HL-60/S4 treated with retinoic acid at 250 ng/mL for 4 days and 3 days (cell line): ENCODE results near the gene NIPBL.
"Not testable (repeated sequence)": the region's sequence is repeated elsewhere in the genome, so short reads cannot be mapped to it uniquely, and the experiment has no call there.

Source experiments
- in situ Hi-C: fragments of 300-500 bp; cut with MboI; formaldehyde crosslinking; loops from 2 replicates; pipeline ENCODE4 v1.7.0; 2022; ENCODE audit warnings: low sequenced_read_pairs

NIPBL gene, protein sequence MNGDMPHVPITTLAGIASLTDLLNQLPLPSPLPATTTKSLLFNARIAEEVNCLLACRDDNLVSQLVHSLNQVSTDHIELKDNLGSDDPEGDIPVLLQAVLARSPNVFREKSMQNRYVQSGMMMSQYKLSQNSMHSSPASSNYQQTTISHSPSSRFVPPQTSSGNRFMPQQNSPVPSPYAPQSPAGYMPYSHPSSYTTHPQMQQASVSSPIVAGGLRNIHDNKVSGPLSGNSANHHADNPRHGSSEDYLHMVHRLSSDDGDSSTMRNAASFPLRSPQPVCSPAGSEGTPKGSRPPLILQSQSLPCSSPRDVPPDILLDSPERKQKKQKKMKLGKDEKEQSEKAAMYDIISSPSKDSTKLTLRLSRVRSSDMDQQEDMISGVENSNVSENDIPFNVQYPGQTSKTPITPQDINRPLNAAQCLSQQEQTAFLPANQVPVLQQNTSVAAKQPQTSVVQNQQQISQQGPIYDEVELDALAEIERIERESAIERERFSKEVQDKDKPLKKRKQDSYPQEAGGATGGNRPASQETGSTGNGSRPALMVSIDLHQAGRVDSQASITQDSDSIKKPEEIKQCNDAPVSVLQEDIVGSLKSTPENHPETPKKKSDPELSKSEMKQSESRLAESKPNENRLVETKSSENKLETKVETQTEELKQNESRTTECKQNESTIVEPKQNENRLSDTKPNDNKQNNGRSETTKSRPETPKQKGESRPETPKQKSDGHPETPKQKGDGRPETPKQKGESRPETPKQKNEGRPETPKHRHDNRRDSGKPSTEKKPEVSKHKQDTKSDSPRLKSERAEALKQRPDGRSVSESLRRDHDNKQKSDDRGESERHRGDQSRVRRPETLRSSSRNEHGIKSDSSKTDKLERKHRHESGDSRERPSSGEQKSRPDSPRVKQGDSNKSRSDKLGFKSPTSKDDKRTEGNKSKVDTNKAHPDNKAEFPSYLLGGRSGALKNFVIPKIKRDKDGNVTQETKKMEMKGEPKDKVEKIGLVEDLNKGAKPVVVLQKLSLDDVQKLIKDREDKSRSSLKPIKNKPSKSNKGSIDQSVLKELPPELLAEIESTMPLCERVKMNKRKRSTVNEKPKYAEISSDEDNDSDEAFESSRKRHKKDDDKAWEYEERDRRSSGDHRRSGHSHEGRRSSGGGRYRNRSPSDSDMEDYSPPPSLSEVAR (N-terminal part only)

DNA sequence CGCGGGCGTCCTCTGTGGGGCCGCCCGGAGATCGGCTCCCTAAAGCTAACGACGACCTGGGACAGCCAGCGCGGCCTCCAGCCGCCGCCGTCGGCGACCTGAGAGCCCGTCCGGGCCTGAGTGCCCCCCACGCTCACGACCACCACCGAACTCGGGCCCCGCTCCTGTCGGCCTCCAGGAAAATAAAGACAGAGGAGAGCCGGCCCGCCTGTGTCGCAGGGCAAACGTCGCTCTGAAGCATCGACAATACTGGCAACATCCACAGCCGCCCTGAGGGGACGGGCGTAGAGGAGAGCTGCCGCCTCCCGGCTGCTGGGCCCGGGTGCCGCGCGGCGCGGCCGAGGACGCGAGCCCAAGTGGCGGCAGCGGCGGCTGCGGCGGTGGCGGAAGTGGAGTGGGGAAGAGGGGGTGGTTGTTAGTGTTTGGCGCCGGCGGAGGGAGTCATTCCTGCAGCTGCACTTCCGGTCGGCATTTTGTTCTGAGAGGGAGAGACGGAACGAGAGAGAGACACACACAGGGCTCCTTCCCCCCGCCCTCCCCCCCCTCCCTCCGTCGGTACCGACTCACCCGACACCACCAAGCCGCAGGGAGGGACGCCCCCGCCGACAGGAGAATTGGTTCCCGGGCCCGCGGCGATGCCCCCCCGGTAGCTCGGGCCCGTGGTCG lies at the start of gene NIPBL:
Gene NIPBL (plus strand): TSS at position 471 of the 666 bp plus-strand sequence. CDS start 76,928 bp downstream, outside the sequence.
- in situ Hi-C loops, result no loop called here

DNA sequence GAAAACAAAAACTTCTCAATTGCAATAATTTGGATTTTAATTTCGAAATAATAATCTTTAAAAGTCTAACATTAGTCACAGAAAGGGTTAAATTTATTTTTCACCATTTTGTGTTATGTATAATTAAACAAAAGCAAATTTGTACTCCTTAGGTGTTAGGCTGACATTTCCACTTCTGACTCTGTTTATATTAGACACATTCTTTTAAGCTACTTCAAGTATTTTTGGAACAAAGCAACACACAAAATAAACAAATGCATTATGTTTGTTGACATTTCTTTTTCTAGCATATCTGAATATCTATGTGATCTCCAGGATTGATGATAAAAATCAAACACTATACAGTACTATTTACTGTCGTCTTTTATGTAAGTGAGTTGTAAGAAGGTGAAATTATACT lies 44.3 kb upstream of the NIPBL start:
- in situ Hi-C loops, result no loop called here

DNA sequence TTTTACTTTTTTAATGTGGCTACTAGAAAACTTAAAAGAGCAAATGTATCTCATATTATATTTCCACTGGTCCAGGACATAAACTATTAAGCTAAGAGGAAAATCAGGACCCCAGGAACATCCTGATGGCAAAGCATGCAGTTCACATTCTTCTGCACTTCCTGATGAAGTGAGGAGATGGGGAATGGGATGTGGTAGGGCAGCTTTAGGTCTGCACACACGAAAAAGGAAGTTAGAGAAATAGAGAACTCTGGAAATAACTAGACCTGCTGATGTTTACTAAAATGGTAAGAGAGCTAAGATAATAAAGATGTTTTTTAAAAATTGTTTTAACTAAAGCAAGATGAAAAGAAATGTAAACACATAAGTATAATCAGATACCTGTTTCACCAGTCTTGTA lies 39.7 kb upstream of the NIPBL start:
- in situ Hi-C loops, result no loop called here

- in situ Hi-C loops, result no loop called here
Measured at GRCh38 chr5:36839489-36840476, 36.8 kb upstream of the NIPBL start.

GRCh38 chr5:36841677-36842076 lies 34.9 kb upstream of the NIPBL start:
- in situ Hi-C loops, result no loop called here

DNA sequence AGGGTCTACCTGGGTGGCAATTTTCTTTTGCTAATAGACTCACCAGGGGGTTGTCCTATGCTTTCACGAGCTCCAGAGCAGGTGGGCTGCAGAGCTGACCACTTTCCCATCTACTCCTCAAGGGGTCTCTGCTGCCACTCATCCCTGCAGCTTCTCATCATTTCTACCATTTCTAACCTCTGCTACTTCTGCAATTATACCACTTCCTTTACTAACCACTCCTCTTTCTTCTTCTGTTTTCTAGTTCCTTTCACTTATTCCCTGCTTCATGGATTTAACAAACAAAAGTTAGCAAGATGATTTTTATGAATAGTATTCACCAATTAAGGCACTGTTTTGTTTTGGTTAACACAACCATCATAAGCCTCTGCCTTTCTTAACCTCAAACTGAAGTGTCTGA lies 34.5 kb upstream of the NIPBL start:
- in situ Hi-C loops, result no loop called here

GRCh38 chr5:36844305-36844704 lies 32.3 kb upstream of the NIPBL start:
- in situ Hi-C loops, result no loop called here

DNA sequence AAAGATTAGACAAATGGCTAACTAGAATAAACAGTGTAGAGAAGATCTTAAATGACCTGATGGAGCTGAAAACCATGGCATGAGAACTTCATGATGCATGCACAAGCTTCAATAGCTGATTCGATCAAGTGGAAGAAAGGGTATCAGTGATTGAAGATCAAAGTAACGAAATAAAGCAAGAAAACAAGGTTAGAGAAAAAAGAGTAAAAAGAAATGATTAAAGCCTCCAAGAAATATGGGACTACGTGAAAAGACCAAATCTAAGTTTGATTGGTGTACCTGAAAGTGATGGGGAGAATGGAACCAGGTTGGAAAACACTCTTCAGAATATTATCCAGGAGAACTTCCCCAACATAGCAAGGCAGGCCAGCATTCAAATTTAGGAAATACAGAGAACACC lies 28.0 kb upstream of the NIPBL start:
- in situ Hi-C loops, result not testable (repeated sequence)

DNA sequence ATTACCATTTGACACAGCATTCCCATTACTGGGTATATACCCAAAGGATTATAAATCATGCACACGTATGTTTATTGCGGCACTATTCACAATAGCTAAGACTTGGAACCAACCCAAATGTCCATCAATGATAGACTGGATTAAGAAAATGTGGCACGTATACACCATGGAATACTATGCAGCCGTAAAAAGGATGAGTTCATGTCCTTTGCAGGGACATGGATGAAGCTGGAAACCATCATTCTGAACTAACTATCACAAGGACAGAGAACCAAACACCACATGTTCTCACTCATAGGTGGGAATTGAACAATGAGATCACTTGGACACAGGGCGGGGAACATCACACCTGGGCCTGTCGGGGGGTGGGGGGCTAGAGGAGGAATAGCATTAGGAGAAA lies 23.7 kb upstream of the NIPBL start:
- in situ Hi-C loops, result not testable (repeated sequence)

DNA sequence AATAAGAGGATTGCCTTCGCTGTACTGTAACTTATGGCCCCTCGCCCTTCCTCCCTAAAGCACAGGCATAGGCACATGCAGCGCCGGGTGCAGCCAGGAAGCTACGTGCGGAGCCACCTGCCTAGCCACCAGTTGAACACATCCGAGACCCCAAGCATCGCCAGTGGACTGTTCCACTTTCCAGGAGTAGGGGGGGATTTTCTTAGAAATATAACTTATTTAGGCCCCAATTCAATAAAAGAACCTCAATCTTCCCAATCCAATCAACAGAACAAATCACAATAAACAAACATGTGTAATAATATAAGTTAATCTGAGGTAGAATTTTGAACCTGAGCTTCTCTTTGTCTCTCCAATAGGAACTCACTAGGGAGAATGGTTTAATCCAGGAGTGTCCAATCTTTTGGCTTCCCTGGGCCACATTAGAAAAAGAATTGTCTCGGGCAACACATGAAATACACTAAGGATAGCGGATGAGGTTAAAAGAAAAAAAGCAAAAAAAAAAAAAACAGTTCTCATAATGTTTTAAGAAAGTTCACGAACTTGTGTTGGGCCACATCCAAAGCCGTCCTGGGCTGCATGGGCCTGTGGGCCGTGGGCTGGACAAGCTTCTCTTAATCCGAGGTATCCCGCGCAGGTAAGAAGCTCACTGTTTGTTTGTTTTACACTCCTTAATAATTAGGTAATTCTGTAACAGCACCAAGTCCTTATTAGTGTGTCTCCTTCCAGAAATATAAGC lies 22.0 kb upstream of the NIPBL start:
- in situ Hi-C loops, result no loop called here

GRCh38 chr5:36855141-36855495 lies 21.5 kb upstream of the NIPBL start:
- in situ Hi-C loops, result no loop called here

GRCh38 chr5:36861871-36862270 lies 14.7 kb upstream of the NIPBL start:
- in situ Hi-C loops, result loop anchor here (10.0 kb wide), 1 partner anchor 117 kb away; no protein-coding TSS in a partner anchor

GRCh38 chr5:36870399-36871040 lies 6.0 kb upstream of the NIPBL start:
- in situ Hi-C loops, result no loop called here

DNA sequence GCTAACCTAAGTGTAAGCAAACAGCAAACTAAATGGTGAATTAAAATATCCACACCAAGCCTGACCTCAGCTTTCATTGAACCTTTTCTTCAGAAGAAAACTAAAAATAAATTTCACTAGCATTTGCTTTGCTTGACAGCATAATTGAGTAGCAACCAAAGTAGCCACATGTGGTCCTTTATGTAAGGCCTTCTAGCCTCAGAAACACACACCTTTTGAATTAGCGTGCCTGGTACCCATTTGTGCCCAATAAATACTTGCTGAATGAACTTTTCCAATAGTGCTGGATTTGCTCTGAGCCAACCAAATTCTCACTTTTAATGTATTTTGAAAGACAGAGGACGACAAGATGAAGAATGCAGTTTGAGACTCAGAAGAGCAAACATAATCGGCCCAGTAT lies 2.1 kb upstream of the NIPBL start:
- in situ Hi-C loops, result no loop called here

GRCh38 chr5:36875051-36875789 lies 1.3 kb upstream of the NIPBL start:
- in situ Hi-C loops, result no loop called here

DNA sequence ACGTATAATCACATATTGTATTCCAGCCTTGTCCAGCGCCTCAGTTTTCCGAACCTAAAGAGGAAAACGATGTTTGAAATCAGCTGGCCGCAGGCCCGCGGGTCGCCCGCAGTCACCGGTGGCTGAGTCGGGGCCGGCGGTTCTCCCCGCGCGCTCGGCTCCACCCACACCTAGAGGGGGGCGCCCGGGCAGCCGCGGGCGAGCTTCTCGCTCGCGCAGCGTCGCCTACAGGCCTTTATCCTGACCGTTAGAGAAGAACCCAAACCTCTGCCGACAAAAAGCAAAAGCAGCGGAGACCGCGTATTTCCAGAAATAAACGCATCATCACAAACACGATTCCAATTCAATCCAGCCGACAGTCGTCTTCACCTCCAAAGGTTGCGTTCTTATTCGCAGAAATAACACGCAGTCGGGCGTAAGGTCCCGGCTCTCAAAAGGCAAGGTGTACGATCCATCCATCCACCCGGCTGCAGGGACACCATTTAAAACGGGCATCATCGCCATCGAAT lies 725 bp upstream of the NIPBL start:
- in situ Hi-C loops, result no loop called here

DNA sequence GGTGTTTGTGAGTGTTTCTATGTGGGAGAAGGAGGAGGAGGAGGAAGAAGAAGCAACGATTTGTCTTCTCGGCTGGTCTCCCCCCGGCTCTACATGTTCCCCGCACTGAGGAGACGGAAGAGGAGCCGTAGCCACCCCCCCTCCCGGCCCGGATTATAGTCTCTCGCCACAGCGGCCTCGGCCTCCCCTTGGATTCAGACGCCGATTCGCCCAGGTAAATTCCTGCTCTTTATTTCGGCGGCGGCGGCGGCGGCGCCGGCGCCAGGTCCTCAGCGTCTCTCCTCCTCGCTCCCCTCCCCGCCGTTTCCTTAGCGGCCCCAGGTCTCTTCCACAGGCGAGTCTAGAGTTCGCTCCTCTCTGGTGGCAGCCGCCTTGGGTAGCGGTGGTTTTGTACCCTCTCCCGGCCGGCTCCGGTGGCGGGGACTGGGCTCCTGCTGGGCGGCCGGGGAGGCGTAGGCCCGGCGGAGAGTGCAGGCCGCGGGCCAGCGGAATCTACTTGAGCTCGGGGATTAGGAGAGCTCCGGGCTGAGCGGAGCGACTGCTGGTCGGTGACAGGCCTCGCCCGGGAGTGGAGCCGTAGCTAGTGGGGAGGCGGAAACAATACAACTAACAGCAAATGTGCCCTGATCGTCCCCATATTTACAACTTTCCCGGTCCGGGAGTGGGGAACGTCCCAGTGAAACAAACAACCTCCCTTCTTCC lies 547 bp downstream of the NIPBL start:
- in situ Hi-C loops, result no loop called here
